Esophagus squamous epithelium (tissue), 5 donors: ENCODE measurements around the gene PARD3B. TPM values are rescaled to one million over a fixed set of nuclear protein-coding genes. Genes with fewer than 3 reads are reported as not detected.

Source experiments
- DNase-seq: peaks from one replicate; lab custom pipeline; 2025; lab: John Stamatoyannopoulos, UW
- H3K27ac ChIP-seq, 4 donors: fragments of 200-600 bp; sonication (generic); one replicate each; pipeline ENCODE4 v1.5.1; 2016 to 2019; ENCODE audit warnings: mild to moderate bottlenecking in 1 of 4
- H3K27me3 ChIP-seq, 4 donors: fragments of 200-600 bp; sonication (generic); 1 replicate in 3 of 4; 2 replicates in 1 of 4; pipeline versions ENCODE4 v1.5.1 to v1.6.0; 2017 to 2021; ENCODE audit warnings: antibody characterized with exemption in 1 of 4
- H3K36me3 ChIP-seq, 3 donors: fragments of 200-600 bp; sonication (generic); one replicate each; pipeline ENCODE4 v1.5.1; 2016 to 2019
- H3K4me1 ChIP-seq, 3 donors: fragments of 200-600 bp; sonication (generic); one replicate each; pipeline ENCODE4 v1.5.1; 2017 to 2019
- H3K4me3 ChIP-seq, 4 donors: fragments of 200-600 bp; sonication (generic); 1 replicate in 3 of 4; 2 replicates in 1 of 4; pipeline ENCODE4 v1.5.1; 2016 to 2019; ENCODE audit warnings: mild to moderate bottlenecking in 2 of 4, moderate library complexity in 1 of 4
- H3K9me3 ChIP-seq, 3 donors: fragments of 200-600 bp; sonication (generic); one replicate each; pipeline ENCODE4 v1.5.1; 2016 to 2019
- POLR2A ChIP-seq, 4 donors: fragments of 450-650 bp; IDR thresholded peaks; one replicate each; pipeline ENCODE4 v1.6.1; 2017; ENCODE audit warnings: antibody characterized with exemption in 4 of 4, mild to moderate bottlenecking in 4 of 4, moderate library complexity in 3 of 4
- WGBS, 2 donors: methylation state at CpG; one replicate each; pipeline ENCODE4 v1.1.5; 2018; 5-methylcytosine and 5-hydroxymethylcytosine counted together
- intact Hi-C: fragments of 100-400 bp; cut with DNase I; formaldehyde crosslinking; loops from one replicate; pipeline ENCODE4 v1.15.0; 2022
- total RNA-seq, 4 donors: library from RNA; depleted of rRNA; stranded (reverse); fragments of >200 nt; gene quantifications; one replicate each; pipeline ENCODE4 v1.1.0, GENCODE V29; 2016
- TF ChIP-seq, protein P1 (sequence below), 6 experiments: fragments of 450-650 bp in 4 of 6; fragments of 200-600 bp in 2 of 6; sonication (generic) in 2 of 6; IDR thresholded peaks; one replicate each; pipeline ENCODE4 v1.5.1; 2016 to 2019; ENCODE audit warnings: antibody characterized with exemption in 6 of 6, mild to moderate bottlenecking in 4 of 6, moderate library complexity in 4 of 6
- donor health status: DM: yes; HTN: yes; CAD: no.

The PARD3B gene
- total RNA-seq, 4 donors from 2014 or later, result 2.4 to 15.8 (median 4.3) TPM

DNA sequence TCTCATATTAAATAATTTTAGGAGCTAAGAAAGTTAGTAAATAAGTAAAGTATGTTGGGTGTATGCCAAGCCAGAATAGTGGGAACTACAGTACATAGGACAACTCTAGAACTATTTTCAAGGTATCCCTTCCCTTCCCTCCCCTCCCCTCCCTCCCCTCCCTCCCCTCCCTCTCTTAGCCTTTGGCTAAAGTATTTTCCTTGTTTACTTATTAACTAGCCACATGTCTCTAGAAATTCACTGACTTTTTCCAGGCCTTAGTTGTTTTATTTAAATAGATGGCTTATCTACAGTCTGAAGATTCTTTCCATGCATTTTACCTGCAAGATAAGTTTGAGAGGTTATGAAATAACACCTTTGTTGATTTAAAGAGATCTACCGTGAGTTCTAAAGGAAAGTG lies 402.1 kb downstream of the PARD3B start:
- H3K27ac ChIP-seq, result no peak overlapping the region
- intact Hi-C loops, result no loop called here
- H3K4me3 ChIP-seq, result no peak overlapping the region
- no peaks in the 10 kb centered on the region for H3K4me1 ChIP-seq
- no peaks in the 10 kb centered on the region for H3K36me3 ChIP-seq
- TF ChIP-seq, protein P1, sequence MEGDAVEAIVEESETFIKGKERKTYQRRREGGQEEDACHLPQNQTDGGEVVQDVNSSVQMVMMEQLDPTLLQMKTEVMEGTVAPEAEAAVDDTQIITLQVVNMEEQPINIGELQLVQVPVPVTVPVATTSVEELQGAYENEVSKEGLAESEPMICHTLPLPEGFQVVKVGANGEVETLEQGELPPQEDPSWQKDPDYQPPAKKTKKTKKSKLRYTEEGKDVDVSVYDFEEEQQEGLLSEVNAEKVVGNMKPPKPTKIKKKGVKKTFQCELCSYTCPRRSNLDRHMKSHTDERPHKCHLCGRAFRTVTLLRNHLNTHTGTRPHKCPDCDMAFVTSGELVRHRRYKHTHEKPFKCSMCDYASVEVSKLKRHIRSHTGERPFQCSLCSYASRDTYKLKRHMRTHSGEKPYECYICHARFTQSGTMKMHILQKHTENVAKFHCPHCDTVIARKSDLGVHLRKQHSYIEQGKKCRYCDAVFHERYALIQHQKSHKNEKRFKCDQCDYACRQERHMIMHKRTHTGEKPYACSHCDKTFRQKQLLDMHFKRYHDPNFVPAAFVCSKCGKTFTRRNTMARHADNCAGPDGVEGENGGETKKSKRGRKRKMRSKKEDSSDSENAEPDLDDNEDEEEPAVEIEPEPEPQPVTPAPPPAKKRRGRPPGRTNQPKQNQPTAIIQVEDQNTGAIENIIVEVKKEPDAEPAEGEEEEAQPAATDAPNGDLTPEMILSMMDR (IDR thresholded peaks at IDR 0.05), result no peak
- TF ChIP-seq POLR2A (IDR thresholded peaks at IDR 0.05), result no peak
- H3K27me3 ChIP-seq, result no peaks in the 10 kb centered on the region
- WGBS, 2 donors, result 27 to 44% methylated on average over 1 of the region's 1 CpG
- no peak for DNase-seq
- H3K9me3 ChIP-seq, result peaks cover 0 to 17% (median 14%) of the 10 kb centered on the region in 3 donors

DNA sequence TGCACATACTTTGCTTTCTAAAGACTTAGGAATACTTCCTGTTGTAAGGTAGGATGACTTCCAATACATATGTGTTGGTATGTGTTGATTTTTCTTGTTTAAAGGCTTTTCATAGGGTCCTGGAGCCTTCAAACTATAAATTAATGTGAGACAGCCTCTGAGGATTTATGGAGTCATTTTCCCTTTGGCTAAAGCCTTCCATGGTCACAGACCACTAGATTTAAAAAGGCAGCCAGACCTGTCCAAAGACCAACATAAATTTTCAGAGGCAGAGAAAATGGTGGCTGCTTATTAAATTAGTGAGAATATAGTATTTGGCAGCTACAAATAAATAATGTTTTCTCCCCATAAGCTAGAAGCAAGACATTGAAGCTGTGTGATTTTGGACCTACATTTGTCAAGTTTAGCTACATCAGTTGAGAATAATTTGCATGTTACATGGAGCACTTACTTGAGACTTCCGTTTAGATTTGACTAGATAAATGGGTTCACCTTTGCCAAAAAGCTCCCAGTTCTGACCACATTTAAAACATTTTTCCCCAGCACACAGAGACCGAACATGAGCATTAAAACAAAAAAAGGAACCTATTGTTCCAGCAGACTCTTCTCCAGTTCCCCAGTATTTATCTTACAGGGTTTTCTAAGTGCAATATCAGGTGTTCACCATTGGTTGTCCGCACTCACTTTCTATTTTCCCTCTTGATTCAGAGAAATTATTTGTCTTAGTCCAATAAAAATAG lies 402.9 kb downstream of the PARD3B start:
- intact Hi-C loops, result no loop called here
- no peak for DNase-seq
- H3K9me3 ChIP-seq, result peaks cover 0 to 17% (median 14%) of the 10 kb centered on the region in 3 donors
- no peak overlapping the region for H3K4me3 ChIP-seq
- H3K4me1 ChIP-seq, result no peaks in the 10 kb centered on the region
- H3K27ac ChIP-seq, result no peak overlapping the region
- no peaks in the 10 kb centered on the region for H3K27me3 ChIP-seq
- TF ChIP-seq POLR2A (IDR thresholded peaks at IDR 0.05), result no peak
- TF ChIP-seq, protein P1 (IDR thresholded peaks at IDR 0.05), result no peak
- WGBS, 2 donors, result 75 to 78% methylated on average over 3 of the region's 3 CpGs
- H3K36me3 ChIP-seq, result no peaks in the 10 kb centered on the region

DNA sequence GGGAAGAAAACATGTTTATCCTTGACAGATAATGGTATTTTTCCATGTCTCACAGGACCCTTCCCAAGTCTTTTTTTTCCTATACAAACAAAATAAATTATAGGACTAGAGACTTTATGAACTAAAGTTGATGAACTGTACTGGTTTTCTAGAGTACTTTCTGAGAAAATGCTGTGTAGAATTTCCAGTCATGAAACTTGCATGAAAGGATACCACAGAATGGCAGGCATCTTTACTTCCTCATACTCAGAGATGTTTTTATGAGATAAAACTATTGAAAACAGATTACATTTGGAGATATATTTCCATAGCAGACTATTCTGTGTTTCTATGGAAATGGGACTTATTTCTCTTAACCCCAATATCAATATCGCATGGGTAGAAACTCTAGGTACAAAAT lies 403.5 kb downstream of the PARD3B start:
- H3K9me3 ChIP-seq, result peaks cover 0 to 17% (median 14%) of the 10 kb centered on the region in 3 donors
- H3K27ac ChIP-seq, result no peak overlapping the region
- no peak overlapping the region for H3K4me3 ChIP-seq
- no peak for DNase-seq
- H3K36me3 ChIP-seq, result no peaks in the 10 kb centered on the region
- intact Hi-C loops, result no loop called here
- TF ChIP-seq, protein P1 (IDR thresholded peaks at IDR 0.05), result no peak
- no peak for TF ChIP-seq POLR2A (IDR thresholded peaks at IDR 0.05)
- no peaks in the 10 kb centered on the region for H3K4me1 ChIP-seq
- 74 to 88% methylated on average over 1 of the region's 1 CpG for WGBS, 2 donors
- no peaks in the 10 kb centered on the region for H3K27me3 ChIP-seq

DNA sequence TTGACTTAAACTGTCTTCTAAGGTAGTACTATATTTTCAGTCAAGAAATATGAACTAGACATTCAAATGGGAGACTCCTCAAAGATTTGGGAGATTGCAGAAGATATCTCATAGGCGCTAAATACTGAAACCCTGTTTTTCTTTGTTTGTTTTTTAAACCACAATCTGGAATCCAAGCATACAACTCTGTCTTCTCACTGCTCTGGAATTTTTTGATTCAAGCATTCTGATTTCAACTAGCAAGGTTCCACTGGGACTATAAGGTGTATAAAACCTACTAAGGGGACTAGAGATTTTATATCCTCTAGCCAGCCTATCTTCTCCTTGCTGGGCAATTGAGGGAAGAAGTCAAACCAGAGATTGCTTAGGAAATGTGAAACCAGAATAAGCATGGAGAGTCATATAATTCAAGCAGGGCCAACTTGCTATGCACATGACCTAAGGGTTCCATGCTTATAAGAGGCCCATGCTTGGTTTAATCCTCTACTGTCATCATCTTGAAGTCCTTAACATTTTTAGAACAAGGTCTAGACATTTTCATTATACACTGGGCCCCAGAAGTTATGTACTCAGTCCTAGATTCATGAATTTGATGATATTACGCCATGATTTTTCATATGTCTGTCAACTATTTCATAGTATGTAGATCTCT lies 405.5 kb downstream of the PARD3B start:
- intact Hi-C loops, result no loop called here
- Histone ChIP-seq H3K4me1 (no peaks in the 10 kb centered on the region), H3K36me3 (no peaks in the 10 kb centered on the region), H3K27me3 (no peaks in the 10 kb centered on the region), H3K27ac (no peak overlapping the region), H3K9me3 (peaks cover 0 to 4% (median 0%) of the 10 kb centered on the region in 3 donors), H3K4me3 (no peak overlapping the region)
- no peak for TF ChIP-seq POLR2A (IDR thresholded peaks at IDR 0.05)
- TF ChIP-seq, protein P1 (IDR thresholded peaks at IDR 0.05), result no peak
- no peak for DNase-seq
- WGBS, 2 donors, result 93 to 94% methylated on average over 2 of the region's 2 CpGs

DNA sequence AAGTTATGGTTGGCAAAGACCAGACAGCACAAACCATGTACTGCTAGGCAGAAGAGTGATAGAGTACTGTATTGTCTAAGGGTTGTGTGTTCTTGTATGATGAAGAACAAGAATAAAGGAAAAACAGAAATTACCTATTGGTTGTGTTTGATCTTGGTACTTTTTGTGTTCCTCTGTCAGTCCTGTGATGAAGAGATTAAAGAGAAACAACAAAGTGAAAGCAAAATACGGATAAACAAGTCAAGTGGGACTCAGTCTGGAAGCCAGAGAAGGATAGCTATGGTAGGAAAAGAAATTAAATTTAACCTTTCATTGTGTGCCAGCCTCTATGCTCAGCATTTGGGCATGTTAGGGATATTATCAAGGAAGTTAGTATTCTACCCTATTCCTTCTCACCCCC lies 413.1 kb downstream of the PARD3B start:
- Histone ChIP-seq H3K36me3 (no peaks in the 10 kb centered on the region), H3K4me3 (no peak overlapping the region), H3K4me1 (no peaks in the 10 kb centered on the region), H3K27ac (no peak overlapping the region), H3K27me3 (no peaks in the 10 kb centered on the region), H3K9me3 (no peaks in the 10 kb centered on the region)
- intact Hi-C loops, result no loop called here
- 35 to 37% methylated on average over 1 of the region's 1 CpG for WGBS, 2 donors
- DNase-seq, result no peak
- no peak for TF ChIP-seq POLR2A (IDR thresholded peaks at IDR 0.05)
- TF ChIP-seq, protein P1 (IDR thresholded peaks at IDR 0.05), result no peak
